Upper lobe of right lung (tissue), 1 donor: ENCODE results near the gene TMEM213. TPM values are rescaled to one million over a fixed set of nuclear protein-coding genes. Genes with fewer than 3 reads are reported as not detected.

Source experiments
- ATAC-seq: fragments of 200-7000 bp; cut with Tn5 transposase; one replicate; pipeline ENCODE4 v1.9.1; 2020; ENCODE audit warnings: mild to moderate bottlenecking, moderate library complexity
- DNase-seq: peaks from one replicate; pipeline ENCODE4 v3.0.0-alpha.2; 2020
- H3K27ac ChIP-seq: fragments of 200-600 bp; one replicate; pipeline ENCODE4 v1.8.0; 2022
- H3K27me3 ChIP-seq: fragments of 200-600 bp; one replicate; pipeline ENCODE4 v1.8.0; 2022; ENCODE audit warnings: mild to moderate bottlenecking
- H3K36me3 ChIP-seq: fragments of 200-600 bp; one replicate; pipeline ENCODE4 v1.8.0; 2022
- H3K4me1 ChIP-seq: fragments of 200-600 bp; one replicate; pipeline ENCODE4 v1.8.0; 2022
- H3K4me3 ChIP-seq: fragments of 200-600 bp; one replicate; pipeline ENCODE4 v1.8.0; 2022; ENCODE audit warnings: mild to moderate bottlenecking
- H3K9me3 ChIP-seq: fragments of 200-600 bp; one replicate; pipeline ENCODE4 v1.8.0; 2022
- intact Hi-C: fragments of 100-400 bp; cut with DNase I; formaldehyde crosslinking; loops from one replicate; pipeline ENCODE4 v1.11.0; 2022
- total RNA-seq: library from RNA; stranded (reverse); fragmentation: NEBNext Ultra II Directional; extraction: Animal tissue kit (Norgen Biotek cat#: 25700); gene quantifications from one replicate; pipeline ENCODE4 v1.2.1, GENCODE V29; 2021
- TF ChIP-seq, protein P1 (sequence below): fragments of 200-600 bp; IDR thresholded peaks from one replicate; pipeline ENCODE4 v1.8.0; 2022; ENCODE audit warnings: antibody characterized with exemption
- donor health status: DM: no; HTN: yes; CAD: no; lungs with severe emphysema.

The TMEM213 gene
- total RNA-seq, 1 donor from 2014 or later, result 9.6 TPM

DNA sequence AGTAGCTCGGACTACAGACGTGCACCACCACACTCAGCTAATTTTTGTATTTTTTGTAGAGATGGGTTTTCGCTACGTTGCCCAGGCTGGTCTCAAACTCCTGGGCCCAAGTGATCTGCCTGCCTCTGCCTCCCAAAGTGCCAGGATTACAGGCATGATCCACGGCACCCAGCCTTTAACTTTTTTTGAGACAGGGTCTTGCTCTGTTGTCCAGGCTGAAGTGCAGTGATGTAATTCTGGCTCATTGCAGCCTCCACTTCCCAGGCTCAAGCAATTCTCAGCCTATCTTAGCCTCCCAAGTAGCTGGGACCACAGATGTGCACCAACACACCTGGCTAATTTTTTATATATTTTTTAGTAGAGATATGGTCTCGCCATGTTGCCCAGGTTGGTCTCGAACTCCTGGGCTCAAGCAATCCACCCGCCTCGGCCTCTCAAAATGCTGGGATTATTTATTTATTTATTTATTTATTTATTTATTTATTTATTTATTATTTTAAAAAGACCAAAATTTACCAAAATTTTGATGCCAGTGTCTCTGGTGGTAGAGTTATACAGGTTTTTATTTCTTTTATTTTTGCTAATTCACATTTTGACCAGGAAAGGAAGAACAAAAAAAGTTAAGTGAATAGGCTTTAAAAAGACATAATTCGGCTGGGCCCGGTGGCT lies 25.2 kb downstream of the TMEM213 start:
- Histone ChIP-seq H3K27ac (no peak overlapping the region), H3K36me3 (no peaks in the 10 kb centered on the region), H3K4me3 (no peak overlapping the region), H3K9me3 (no peaks in the 10 kb centered on the region), H3K4me1 (no peaks in the 10 kb centered on the region), H3K27me3 (no peaks in the 10 kb centered on the region)
- intact Hi-C loops, result no loop called here
- TF ChIP-seq, protein P1, sequence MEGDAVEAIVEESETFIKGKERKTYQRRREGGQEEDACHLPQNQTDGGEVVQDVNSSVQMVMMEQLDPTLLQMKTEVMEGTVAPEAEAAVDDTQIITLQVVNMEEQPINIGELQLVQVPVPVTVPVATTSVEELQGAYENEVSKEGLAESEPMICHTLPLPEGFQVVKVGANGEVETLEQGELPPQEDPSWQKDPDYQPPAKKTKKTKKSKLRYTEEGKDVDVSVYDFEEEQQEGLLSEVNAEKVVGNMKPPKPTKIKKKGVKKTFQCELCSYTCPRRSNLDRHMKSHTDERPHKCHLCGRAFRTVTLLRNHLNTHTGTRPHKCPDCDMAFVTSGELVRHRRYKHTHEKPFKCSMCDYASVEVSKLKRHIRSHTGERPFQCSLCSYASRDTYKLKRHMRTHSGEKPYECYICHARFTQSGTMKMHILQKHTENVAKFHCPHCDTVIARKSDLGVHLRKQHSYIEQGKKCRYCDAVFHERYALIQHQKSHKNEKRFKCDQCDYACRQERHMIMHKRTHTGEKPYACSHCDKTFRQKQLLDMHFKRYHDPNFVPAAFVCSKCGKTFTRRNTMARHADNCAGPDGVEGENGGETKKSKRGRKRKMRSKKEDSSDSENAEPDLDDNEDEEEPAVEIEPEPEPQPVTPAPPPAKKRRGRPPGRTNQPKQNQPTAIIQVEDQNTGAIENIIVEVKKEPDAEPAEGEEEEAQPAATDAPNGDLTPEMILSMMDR, result no peak
- no peak for DNase-seq
- ATAC-seq, result no peak

DNA sequence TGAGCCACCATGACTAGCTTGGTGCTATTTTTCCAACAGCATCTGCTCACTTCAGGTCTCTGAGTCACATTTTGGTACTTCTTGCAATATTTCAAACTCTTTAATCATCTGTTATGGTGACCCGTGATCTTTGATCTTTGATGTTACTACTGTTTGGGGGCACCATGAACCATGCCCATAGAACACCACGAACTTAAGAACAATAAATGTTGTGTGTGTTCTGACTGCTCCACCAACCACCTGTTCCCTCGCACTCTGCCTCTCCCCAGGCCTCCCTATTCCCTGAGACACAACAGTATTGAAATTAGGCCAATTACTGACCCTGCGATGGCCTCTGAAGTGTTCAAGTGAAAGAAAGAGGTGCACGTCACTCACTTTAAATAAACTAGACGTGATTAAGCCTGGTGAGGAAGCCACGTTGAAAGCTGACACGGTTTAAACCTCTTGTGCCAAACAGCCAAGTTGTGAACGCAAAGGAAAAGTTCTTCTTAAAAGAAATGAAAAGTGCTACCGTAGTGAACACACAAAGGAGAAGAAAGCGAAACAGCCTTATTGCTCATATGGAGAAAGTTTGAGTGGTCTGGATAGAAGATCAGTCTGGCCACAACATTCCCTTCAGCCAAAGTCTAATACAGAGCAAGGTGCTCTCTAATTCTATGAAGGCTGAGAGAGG lies 27.4 kb downstream of the TMEM213 start:
- intact Hi-C loops, result no loop called here

DNA sequence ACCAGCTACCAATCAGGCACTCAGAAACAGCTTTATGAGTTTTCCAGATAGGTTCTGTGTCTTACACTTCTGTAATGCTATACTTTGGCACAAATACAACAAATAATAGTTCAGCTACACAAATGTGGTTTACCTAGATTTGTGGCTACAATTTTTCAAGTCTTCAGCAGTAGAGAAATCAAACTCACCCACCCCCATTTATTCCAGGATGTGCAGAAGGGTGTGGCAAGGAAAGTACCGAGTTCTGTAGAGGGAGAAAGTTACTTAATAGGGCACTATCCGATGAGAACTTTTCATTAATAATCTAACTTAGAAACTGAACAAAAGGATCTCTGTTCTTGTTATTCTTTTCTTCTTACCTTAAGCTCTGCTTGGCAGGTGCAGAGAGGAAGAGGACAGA lies 30.5 kb downstream of the TMEM213 start:
- no peaks in the 10 kb centered on the region for H3K36me3 ChIP-seq
- DNase-seq (no peak), ATAC-seq (no peak)
- H3K9me3 ChIP-seq, result no peaks in the 10 kb centered on the region
- TF ChIP-seq, protein P1, result no peak
- intact Hi-C loops, result no loop called here
- no peaks in the 10 kb centered on the region for H3K4me1 ChIP-seq
- no peak overlapping the region for H3K27ac ChIP-seq
- no peak overlapping the region for H3K4me3 ChIP-seq
- H3K27me3 ChIP-seq, result no peaks in the 10 kb centered on the region

More for the DNA sequence above, 27.4 kb downstream of the TMEM213 start:
- Histone ChIP-seq H3K36me3 (no peaks in the 10 kb centered on the region), H3K27ac (no peak overlapping the region), H3K9me3 (no peaks in the 10 kb centered on the region), H3K27me3 (no peaks in the 10 kb centered on the region), H3K4me3 (no peak overlapping the region), H3K4me1 (no peaks in the 10 kb centered on the region)
- TF ChIP-seq, protein P1, result no peak
- ATAC-seq, result no peak
- DNase-seq, result no peak

DNA sequence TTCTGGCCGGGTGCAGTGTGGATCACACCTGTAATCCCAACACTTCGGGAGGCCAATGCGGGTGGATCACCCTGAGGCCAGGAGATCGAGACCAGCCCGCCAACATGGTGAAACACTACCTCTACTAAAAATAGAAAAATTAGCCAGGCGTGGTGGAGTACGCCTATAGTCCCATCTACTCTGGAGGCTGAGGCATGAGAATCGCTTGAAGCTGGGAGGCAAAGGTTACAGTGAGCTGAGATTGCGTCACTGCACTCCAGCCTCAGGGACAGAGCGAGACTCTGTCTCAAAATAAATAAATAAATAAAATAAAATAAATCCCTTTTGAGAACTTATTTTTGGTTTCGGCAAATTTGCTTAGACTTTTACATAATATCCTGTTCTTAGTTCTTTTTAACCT lies 31.5 kb downstream of the TMEM213 start:
- DNase-seq (no peak), ATAC-seq (no peak)
- no peak overlapping the region for H3K27ac ChIP-seq
- H3K36me3 ChIP-seq, result no peaks in the 10 kb centered on the region
- no peaks in the 10 kb centered on the region for H3K9me3 ChIP-seq
- TF ChIP-seq, protein P1, result no peak
- H3K4me3 ChIP-seq, result no peak overlapping the region
- no peaks in the 10 kb centered on the region for H3K4me1 ChIP-seq
- intact Hi-C loops, result no loop called here
- H3K27me3 ChIP-seq, result no peaks in the 10 kb centered on the region

DNA sequence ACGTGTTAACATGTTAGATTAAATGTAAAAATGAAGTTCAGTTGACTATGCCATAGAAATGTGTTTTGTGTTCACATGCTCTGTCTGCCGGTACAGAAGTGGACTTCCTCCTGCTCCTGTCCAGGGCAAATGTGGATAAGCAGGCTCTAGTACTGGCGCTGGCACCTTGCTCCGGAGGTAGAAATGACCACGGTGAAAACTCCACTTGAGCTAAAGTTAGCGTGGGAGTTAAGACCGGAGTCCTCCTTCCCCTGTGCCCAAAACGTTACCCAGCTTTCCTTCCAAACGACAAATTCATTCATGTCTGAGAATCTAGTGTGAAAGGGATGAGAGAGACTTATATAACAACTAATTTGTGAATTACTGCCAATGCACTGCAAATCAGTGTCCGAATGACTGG lies 35.2 kb downstream of the TMEM213 start:
- Histone ChIP-seq H3K36me3 (no peaks in the 10 kb centered on the region), H3K4me1 (peaks cover 7% of the 10 kb centered on the region), H3K9me3 (no peaks in the 10 kb centered on the region), H3K27me3 (no peaks in the 10 kb centered on the region), H3K27ac (no peak overlapping the region), H3K4me3 (no peak overlapping the region)
- DNase-seq, result no peak
- no peak for ATAC-seq
- TF ChIP-seq, protein P1, result no peak
- intact Hi-C loops, result no loop called here
